ENCODE measurements around the gene ARHGAP35. TPM values are rescaled to one million over a fixed set of nuclear protein-coding genes. Genes with fewer than 3 reads are reported as not detected.

Gene ARHGAP35
- total RNA-seq, 4 donors from 2014 or later, result 77.1 to 159 (median 98.4) TPM

GRCh38 chr19:46896076-46896794, 35.4 kb downstream of the ARHGAP35 start:
- H3K4me3 ChIP-seq, result no peak overlapping the region
- H3K4me1 ChIP-seq, result peaks cover 0 to 33% (median 14%) of the 10 kb centered on the region in 4 donors
- intact Hi-C loops (cut with DNase I; ENCODE audit: low total_unique reads), result no loop called here
- DNase-seq, result no peak
- no peak overlapping the region for H3K27ac ChIP-seq
- 82% methylated on average over 10 of the region's 10 CpGs; no CpG with 5 or more reads in 1 of the 2 donors for WGBS, 2 donors (ENCODE audit: low coverage in 1 of 2)
- no peaks in the 10 kb centered on the region for H3K36me3 ChIP-seq
- no peaks in the 10 kb centered on the region for H3K9me3 ChIP-seq
- in situ Hi-C loops (cut with MboI; ENCODE audit: low pct_ligation_motif_present in 1 of 4, low pct_unique_long_range_greater_than_20kb in 1 of 4, low sequenced_read_pairs in 3 of 4), result no loop called here
- no peaks in the 10 kb centered on the region for H3K27me3 ChIP-seq
- TF ChIP-seq EP300 (IDR thresholded peaks at IDR 0.05; ENCODE audit: low read depth) (no peak), POLR2AphosphoS5 (IDR thresholded peaks at IDR 0.05) (no peak), CTCF (IDR thresholded peaks at IDR 0.05) (no peak), POLR2A (IDR thresholded peaks at IDR 0.05) (no peak)

- Histone ChIP-seq H3K36me3 (no peaks in the 10 kb centered on the region), H3K27ac (no peak overlapping the region), H3K9me3 (no peaks in the 10 kb centered on the region), H3K27me3 (no peaks in the 10 kb centered on the region), H3K4me1 (peaks cover 0 to 42% (median 18%) of the 10 kb centered on the region in 4 donors), H3K4me3 (no peak overlapping the region)
- TF ChIP-seq CTCF (IDR thresholded peaks at IDR 0.05) (no peak), POLR2A (IDR thresholded peaks at IDR 0.05) (no peak), EP300 (IDR thresholded peaks at IDR 0.05; ENCODE audit: low read depth) (no peak), POLR2AphosphoS5 (IDR thresholded peaks at IDR 0.05) (no peak)
- WGBS, 2 donors (ENCODE audit: low coverage in 1 of 2), result 49 to 75% methylated on average over 4 to 5 of the region's 5 CpGs
- intact Hi-C loops (cut with DNase I; ENCODE audit: low total_unique reads), result no loop called here
- no peak for DNase-seq
- in situ Hi-C loops (cut with MboI; ENCODE audit: low pct_ligation_motif_present in 1 of 4, low pct_unique_long_range_greater_than_20kb in 1 of 4, low sequenced_read_pairs in 3 of 4), result no loop called here
These were observed 37.9 kb downstream of the ARHGAP35 start for GRCh38 chr19:46898731-46899130.

GRCh38 chr19:46900341-46900740, 39.5 kb downstream of the ARHGAP35 start:
- no peak for DNase-seq
- Histone ChIP-seq H3K27me3 (no peaks in the 10 kb centered on the region), H3K4me1 (peaks cover 0 to 50% (median 19%) of the 10 kb centered on the region in 4 donors), H3K27ac (no peak overlapping the region), H3K9me3 (no peaks in the 10 kb centered on the region), H3K36me3 (no peaks in the 10 kb centered on the region), H3K4me3 (no peak overlapping the region)
- 86 to 96% methylated on average over 1 to 5 of the region's 5 CpGs for WGBS, 2 donors (ENCODE audit: low coverage in 1 of 2)
- intact Hi-C loops (cut with DNase I; ENCODE audit: low total_unique reads), result no loop called here
- in situ Hi-C loops (cut with MboI; ENCODE audit: low pct_ligation_motif_present in 1 of 4, low pct_unique_long_range_greater_than_20kb in 1 of 4, low sequenced_read_pairs in 3 of 4), result no loop called here
- TF ChIP-seq POLR2A (IDR thresholded peaks at IDR 0.05), result no peak
- TF ChIP-seq CTCF (IDR thresholded peaks at IDR 0.05), result no peak

- H3K27me3 ChIP-seq, result no peaks in the 10 kb centered on the region
- H3K36me3 ChIP-seq, result no peaks in the 10 kb centered on the region
- intact Hi-C loops (cut with DNase I; ENCODE audit: low total_unique reads), result no loop called here
- H3K4me3 ChIP-seq, result no peak overlapping the region
- H3K9me3 ChIP-seq, result no peaks in the 10 kb centered on the region
- peaks cover 0 to 45% (median 19%) of the 10 kb centered on the region in 4 donors for H3K4me1 ChIP-seq
- DNase-seq, result no peak
- in situ Hi-C loops (cut with MboI; ENCODE audit: low pct_ligation_motif_present in 1 of 4, low pct_unique_long_range_greater_than_20kb in 1 of 4, low sequenced_read_pairs in 3 of 4), result no loop called here
- TF ChIP-seq POLR2AphosphoS5 (IDR thresholded peaks at IDR 0.05), result no peak
- TF ChIP-seq EP300 (IDR thresholded peaks at IDR 0.05; ENCODE audit: low read depth), result no peak
- no peak for TF ChIP-seq CTCF (IDR thresholded peaks at IDR 0.05)
- H3K27ac ChIP-seq, result no peak overlapping the region
These were observed 41.1 kb downstream of the ARHGAP35 start for GRCh38 chr19:46901701-46902401.

Measured in transverse colon (tissue), 4 donors.